Thymus (tissue), 11 donors: Measurements from ENCODE around the gene ALKBH3. TPM values are rescaled to one million over a fixed set of nuclear protein-coding genes. Genes with fewer than 3 reads are reported as not detected.

Source experiments
- DNase-seq, 9 donors: peaks; one replicate each; pipeline ENCODE4 v3.0.0-alpha.2; 2013; ENCODE audit warnings: low spot score in 9 of 9, low read depth in 6 of 9, missing footprints in 1 of 9
- H3K27ac ChIP-seq, 2 donors: one replicate each; pipeline ENCODE4 v1.5.1; 2013; ENCODE audit warnings: control low read depth in 1 of 2, low read depth in 1 of 2, low read length in 1 of 2, mild to moderate bottlenecking in 1 of 2, moderate library complexity in 1 of 2
- H3K27me3 ChIP-seq, 2 donors: one replicate each; pipeline ENCODE4 v1.5.1; 2013; ENCODE audit warnings: low read length in 1 of 2; ENCODE audit not compliant: control insufficient read depth in 2 of 2, insufficient read depth in 1 of 2
- H3K36me3 ChIP-seq, 2 donors: one replicate each; pipeline ENCODE4 v1.5.1; 2013; ENCODE audit warnings: low read length in 1 of 2, mild to moderate bottlenecking in 1 of 2, moderate library complexity in 1 of 2; ENCODE audit not compliant: control insufficient read depth in 2 of 2, insufficient read depth in 2 of 2
- H3K4me1 ChIP-seq, 2 donors: one replicate each; pipeline ENCODE4 v1.5.1; 2013; ENCODE audit warnings: low read length in 2 of 2; ENCODE audit not compliant: control insufficient read depth in 2 of 2, insufficient read depth in 2 of 2
- H3K4me3 ChIP-seq, 2 donors: one replicate each; pipeline ENCODE4 v1.5.1; 2013; ENCODE audit warnings: low read length in 2 of 2, control low read depth in 1 of 2, mild to moderate bottlenecking in 1 of 2
- H3K9me3 ChIP-seq, 2 donors: one replicate each; pipeline ENCODE4 v1.5.1; 2013; ENCODE audit warnings: low read length in 1 of 2, mild to moderate bottlenecking in 1 of 2; ENCODE audit not compliant: control insufficient read depth in 2 of 2, insufficient read depth in 1 of 2
- WGBS: extraction: QIAGEN DNeasy Blood & Tissue Kit; methylation state at CpG from one replicate; pipeline ENCODE4 v1.1.7; 2013; 5-methylcytosine and 5-hydroxymethylcytosine counted together
- polyA plus RNA-seq: library from polyadenylated mRNA; stranded (reverse); fragments of 200-250 nt; gene quantifications from one replicate; pipeline ENCODE4 v1.2.3, GENCODE V29; 2013
- total RNA-seq: library from RNA; stranded (reverse); fragments of 120-200 nt; gene quantifications from one replicate; pipeline ENCODE4 v1.2.4, GENCODE V29; 2013
- donor health status: healthy.

ALKBH3 gene
- total and polyA plus RNA-seq, 2 donors: 33.5 to 36.0 TPM

DNA sequence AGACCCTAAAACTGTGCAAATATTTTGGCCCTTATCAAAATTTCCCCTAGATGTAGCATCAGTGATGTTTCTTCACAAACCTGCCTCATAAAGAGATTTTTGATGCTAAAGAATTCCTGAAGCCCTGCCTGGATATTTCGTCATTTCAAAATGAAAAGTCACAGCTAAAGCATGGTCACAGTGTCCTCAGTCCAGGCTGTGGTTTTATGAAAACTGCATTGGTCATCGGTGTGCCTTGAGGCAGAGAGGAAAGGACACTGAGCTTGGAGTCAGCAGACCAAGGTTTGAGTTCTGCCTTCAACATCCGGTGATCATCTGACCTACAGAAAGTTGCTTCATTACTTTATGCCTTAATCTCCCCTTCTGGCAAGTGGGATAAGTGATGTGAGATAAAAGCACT lies 34.8 kb upstream of the ALKBH3 start:
- Histone ChIP-seq H3K9me3 (no peaks in the 10 kb centered on the region), H3K27me3 (no peaks in the 10 kb centered on the region), H3K4me1 (no peaks in the 10 kb centered on the region), H3K4me3 (no peak overlapping the region), H3K36me3 (no peaks in the 10 kb centered on the region), H3K27ac (no peak overlapping the region)
- WGBS: 98% methylated on average over 3 of the region's 3 CpGs
- DNase-seq: no peak

DNA sequence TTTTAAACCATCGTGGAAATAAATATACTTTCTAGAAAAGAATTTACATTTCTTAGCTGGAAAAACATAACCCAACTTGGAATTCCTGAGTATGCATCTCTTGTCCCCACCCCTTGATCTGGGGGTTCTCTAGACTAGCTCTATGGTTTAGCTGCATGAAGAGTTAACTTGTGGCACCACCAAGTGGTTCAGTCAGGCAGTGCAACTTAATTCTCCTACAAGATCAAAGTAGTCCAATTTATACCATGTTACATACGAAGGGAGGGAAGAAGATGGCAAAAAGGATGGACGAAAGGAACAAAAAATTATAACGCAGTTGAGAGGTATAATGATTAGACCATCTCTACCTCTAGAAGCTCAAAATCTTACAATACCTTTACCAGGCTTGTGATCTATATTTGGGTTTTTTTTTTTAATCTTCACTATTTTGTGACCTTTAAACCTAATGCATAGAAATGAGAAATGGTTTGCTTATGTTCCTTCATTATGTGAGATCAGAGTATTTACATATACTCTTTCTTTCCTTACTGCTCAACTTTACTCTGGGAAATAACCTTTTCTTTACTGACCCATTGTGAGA lies 28.5 kb upstream of the ALKBH3 start:
- Histone ChIP-seq H3K36me3 (no peaks in the 10 kb centered on the region), H3K27me3 (no peaks in the 10 kb centered on the region), H3K9me3 (no peaks in the 10 kb centered on the region), H3K27ac (no peak overlapping the region), H3K4me1 (no peaks in the 10 kb centered on the region), H3K4me3 (no peak overlapping the region)
- DNase-seq: peak; percentile 34 to 84 (median 70)
- 42% methylated on average over 4 of the region's 4 CpGs for WGBS

DNA sequence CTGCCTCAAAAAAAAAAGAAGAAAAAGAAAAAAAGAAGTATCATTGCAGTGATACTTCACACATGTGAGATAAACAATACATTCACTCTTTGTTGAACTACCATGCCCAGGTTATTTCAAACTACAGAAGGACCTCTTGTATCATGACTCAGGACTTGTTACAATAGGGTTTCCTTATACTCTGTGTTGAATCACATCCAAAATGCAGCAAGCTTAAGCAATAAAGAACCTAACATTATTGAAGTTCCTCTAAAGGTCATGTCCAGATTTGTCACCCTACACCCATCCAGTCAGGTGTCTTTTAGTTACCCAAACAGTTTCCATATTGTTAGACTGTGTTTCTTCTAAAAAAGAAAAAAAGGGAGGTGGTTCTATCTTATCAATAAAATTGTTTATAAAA lies 26.9 kb upstream of the ALKBH3 start:
- no peak for DNase-seq
- no peaks in the 10 kb centered on the region for H3K36me3 ChIP-seq
- H3K27ac ChIP-seq: no peak overlapping the region
- no peaks in the 10 kb centered on the region for H3K27me3 ChIP-seq
- no peak overlapping the region for H3K4me3 ChIP-seq
- H3K9me3 ChIP-seq: no peaks in the 10 kb centered on the region
- no peaks in the 10 kb centered on the region for H3K4me1 ChIP-seq

DNA sequence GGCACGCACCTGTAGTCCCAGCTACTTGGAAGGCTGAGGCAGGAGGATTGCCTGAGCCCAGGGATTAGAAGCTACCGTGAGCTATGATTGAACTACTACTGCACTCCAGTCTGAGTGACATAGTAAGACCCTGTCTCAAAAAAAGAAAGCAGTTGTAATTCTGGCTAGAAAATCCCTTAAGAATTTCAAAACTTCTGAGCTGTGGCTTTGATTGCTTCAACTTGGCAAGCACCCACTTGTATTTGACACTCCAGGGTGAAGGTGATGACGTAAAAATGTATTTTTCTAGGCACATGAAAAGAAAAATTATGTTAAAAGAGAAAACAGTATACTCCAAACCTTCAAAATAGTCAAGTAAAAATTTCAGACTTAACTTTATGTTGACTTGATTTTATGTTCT lies 23.6 kb upstream of the ALKBH3 start:
- no peak overlapping the region for H3K27ac ChIP-seq
- no peaks in the 10 kb centered on the region for H3K4me1 ChIP-seq
- H3K4me3 ChIP-seq: no peak overlapping the region
- no peaks in the 10 kb centered on the region for H3K9me3 ChIP-seq
- no peaks in the 10 kb centered on the region for H3K27me3 ChIP-seq
- DNase-seq: no peak
- 97% methylated on average over 3 of the region's 3 CpGs for WGBS
- H3K36me3 ChIP-seq: no peaks in the 10 kb centered on the region

DNA sequence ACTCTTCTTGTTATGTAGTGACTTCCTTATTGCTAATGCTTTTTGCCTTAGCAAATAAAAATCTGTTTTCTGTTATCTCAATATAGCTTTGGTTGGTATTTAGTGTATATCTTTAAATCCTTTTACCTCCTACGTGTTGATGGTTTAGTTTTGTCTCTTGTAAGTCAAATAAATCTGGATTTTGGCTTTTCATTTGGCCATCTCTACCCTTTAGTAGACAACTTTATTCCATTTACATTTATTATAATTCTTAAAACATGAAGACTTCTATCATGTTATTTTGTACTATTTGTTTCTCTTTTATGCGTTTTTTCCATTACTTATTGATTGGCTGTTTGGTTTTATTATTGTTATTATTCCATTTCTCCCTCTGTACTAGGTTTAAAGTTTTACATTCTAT lies 19.5 kb upstream of the ALKBH3 start:
- WGBS: 87% methylated on average over 2 of the region's 2 CpGs
- no peak overlapping the region for H3K27ac ChIP-seq
- H3K36me3 ChIP-seq: no peaks in the 10 kb centered on the region
- no peak overlapping the region for H3K4me3 ChIP-seq
- H3K27me3 ChIP-seq: no peaks in the 10 kb centered on the region
- H3K9me3 ChIP-seq: no peaks in the 10 kb centered on the region
- DNase-seq: no peak
- no peaks in the 10 kb centered on the region for H3K4me1 ChIP-seq

DNA sequence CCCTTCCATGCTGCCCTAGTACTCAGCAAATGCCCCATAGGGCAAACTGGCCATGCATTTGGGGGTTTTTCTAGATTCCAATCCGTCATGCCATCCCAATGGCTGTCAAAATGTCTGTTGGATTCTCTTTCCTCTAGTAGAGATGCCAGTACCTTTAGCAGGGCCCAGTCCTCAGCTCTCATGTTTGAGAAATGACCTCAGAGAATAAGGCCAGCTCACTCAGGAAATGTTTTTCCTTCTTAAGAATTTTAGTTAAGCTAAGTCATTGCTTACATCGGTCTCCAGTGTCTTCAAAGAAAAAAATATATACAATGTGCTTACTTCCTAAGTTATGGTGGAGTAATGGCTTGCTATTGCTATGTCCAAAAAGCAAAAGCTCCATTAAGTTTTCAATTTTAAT lies 14.1 kb upstream of the ALKBH3 start:
- Histone ChIP-seq H3K9me3 (no peaks in the 10 kb centered on the region), H3K27ac (no peak overlapping the region), H3K4me3 (no peak overlapping the region), H3K4me1 (peaks cover 0 to 4% of the 10 kb centered on the region in 2 donors), H3K36me3 (no peaks in the 10 kb centered on the region), H3K27me3 (no peaks in the 10 kb centered on the region)
- DNase-seq: no peak
- 85% methylated on average over 2 of the region's 2 CpGs for WGBS

DNA sequence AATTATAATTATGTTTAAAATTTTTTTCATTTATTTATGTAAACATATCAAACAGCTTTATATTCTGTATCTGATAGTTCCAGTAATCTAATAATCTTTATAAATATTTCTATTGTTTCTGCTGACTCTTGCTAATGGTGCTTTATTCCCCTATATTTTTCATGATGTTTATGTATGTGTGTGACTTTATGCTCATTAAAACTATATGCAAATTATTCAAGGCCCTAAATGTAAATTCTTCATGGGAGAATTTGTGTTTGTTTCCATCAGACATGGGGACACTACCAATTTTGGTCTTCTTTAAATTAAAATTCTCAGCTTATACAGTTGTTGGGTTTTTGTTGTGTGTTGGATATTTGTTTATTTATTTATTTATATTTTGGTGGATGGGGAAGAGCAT lies 13.7 kb upstream of the ALKBH3 start:
- peaks cover 0 to under 1% of the 10 kb centered on the region in 2 donors for H3K27me3 ChIP-seq

GRCh38 chr11:43868852-43869567 lies 11.6 kb upstream of the ALKBH3 start:
- no peaks in the 10 kb centered on the region for H3K36me3 ChIP-seq
- 4% methylated on average over 5 of the region's 5 CpGs for WGBS
- no peak overlapping the region for H3K4me3 ChIP-seq
- peaks cover 2 to 7% of the 10 kb centered on the region in 2 donors for H3K27me3 ChIP-seq
- peaks cover 0 to 4% of the 10 kb centered on the region in 2 donors for H3K4me1 ChIP-seq
- no peaks in the 10 kb centered on the region for H3K9me3 ChIP-seq
- peak in 6 of 9 donors; percentile 15 to 62 (median 28) for DNase-seq
- H3K27ac ChIP-seq: no peak overlapping the region

More for the DNA sequence above, 13.7 kb upstream of the ALKBH3 start:
- Histone ChIP-seq H3K9me3 (no peaks in the 10 kb centered on the region), H3K36me3 (no peaks in the 10 kb centered on the region), H3K27ac (no peak overlapping the region), H3K4me3 (no peak overlapping the region), H3K4me1 (peaks cover 0 to 4% of the 10 kb centered on the region in 2 donors)
- DNase-seq: no peak

DNA sequence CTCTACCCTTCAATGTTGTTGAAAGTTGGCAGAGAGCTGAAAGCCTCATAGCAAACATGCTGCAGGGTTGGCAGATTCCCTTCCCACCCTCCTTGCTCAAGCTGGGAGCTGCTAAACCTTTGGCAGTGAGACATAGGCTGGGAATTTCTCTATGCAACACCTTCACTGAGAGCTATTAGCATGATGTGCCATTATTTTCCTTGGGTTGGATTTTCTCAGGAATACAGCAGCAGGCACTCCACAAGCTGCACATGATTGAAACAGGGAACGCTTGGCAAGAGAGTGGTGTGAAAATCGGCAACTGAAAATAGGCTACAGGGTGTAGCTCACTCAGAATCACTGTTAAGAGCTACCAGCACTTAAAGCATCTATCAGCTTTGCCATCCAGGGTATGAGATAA lies 9.6 kb upstream of the ALKBH3 start:
- Histone ChIP-seq H3K4me3 (no peak overlapping the region), H3K27me3 (peaks cover 2 to 7% of the 10 kb centered on the region in 2 donors), H3K27ac (no peak overlapping the region), H3K9me3 (no peaks in the 10 kb centered on the region), H3K36me3 (no peaks in the 10 kb centered on the region), H3K4me1 (peaks cover 0 to 4% of the 10 kb centered on the region in 2 donors)
- no peak for DNase-seq
- 96% methylated on average over 2 of the region's 2 CpGs for WGBS
